Measurements from ENCODE around the gene ZNF594.

The ZNF594 gene

DNA sequence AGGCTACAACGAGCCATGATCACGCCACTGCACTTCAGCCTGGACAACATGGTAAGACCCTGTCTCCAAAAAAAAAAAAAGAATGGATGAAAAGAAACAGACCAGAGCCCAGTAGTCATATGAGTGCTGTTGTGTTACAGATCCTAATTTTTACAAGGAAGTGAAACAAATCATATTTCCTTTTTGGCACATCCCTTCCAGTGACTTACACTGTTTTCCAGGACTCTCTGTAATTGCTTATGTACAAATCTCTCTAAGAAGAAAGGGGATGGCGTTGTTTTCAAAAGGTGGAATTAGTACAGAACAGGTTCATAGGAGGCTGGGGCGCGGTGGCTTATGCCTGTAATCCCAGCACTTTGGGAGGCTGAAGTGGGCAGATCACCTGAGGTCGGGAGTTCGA lies 19.8 kb upstream of the ZNF594 start:
- no peaks in the 10 kb centered on the region for H3K9me3 Mint-ChIP-seq
- no peak overlapping the region for H3K4me3 Mint-ChIP-seq

DNA sequence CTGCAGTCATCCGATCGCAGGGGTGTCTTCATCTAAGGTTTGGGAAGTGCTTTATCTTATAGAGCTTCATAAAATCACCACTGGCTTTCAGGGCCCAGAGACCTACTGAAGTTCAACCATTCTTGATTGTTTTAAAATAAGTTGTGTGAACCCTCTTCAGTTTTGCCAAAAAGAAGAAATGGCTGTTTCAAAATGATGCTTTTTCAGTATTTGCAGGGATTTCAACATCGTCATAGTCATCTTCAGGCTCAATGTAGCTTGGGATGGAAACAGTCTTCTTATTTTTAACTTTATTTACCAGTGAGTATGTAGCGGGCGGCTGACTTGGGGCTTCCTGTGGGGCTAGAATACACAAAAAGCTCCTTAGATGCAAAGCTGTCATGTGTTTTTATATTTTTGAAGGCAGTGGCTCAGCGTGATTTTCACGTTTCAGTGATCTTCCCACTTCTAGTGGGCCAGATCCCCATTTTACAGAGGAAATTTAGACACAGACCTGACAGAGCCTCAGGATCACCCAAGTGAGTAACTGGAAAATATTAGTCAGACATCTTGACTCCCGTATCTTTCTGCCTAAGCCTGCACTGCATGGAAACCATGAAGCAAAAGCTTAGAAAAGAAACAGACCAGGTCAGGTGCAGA lies 19.1 kb upstream of the ZNF594 start:
- Mint-ChIP-seq H3K4me3 (no peak overlapping the region), H3K9me3 (no peaks in the 10 kb centered on the region), H3K36me3 (ENCODE audit: low read depth) (peaks cover 11% of the 10 kb centered on the region), H3K27ac (peak overlapping the region; percentile 71), H3K27me3 (no peaks in the 10 kb centered on the region), H3K4me1 (ENCODE audit: low read depth) (peaks cover 25% of the 10 kb centered on the region)

More for the DNA sequence above, 19.8 kb upstream of the ZNF594 start:
- Mint-ChIP-seq H3K27me3 (no peaks in the 10 kb centered on the region), H3K27ac (peak overlapping the region; percentile 56), H3K36me3 (ENCODE audit: low read depth) (peaks cover 11% of the 10 kb centered on the region), H3K4me1 (ENCODE audit: low read depth) (peaks cover 25% of the 10 kb centered on the region)

DNA sequence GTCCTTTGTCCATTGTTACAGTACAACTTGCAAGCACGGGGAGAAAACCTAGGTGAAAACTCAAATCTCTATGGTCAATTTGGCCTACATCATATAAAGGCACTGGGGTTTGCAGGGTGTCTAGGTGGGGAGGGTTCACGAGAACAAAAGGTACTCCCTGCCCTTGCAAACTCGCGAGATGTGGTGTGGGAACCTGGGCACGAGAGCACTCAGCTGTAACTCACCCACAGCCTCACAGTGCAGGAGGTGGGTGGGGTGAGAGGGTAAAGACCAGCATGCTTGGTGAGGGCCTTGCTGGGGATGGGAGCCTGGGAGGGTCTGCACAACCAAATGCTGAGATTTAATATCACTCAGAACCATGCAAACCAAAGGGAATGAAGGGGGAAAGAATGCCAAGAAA lies 18.4 kb upstream of the ZNF594 start:
- H3K4me1 Mint-ChIP-seq (ENCODE audit: low read depth): peaks cover 25% of the 10 kb centered on the region

DNA sequence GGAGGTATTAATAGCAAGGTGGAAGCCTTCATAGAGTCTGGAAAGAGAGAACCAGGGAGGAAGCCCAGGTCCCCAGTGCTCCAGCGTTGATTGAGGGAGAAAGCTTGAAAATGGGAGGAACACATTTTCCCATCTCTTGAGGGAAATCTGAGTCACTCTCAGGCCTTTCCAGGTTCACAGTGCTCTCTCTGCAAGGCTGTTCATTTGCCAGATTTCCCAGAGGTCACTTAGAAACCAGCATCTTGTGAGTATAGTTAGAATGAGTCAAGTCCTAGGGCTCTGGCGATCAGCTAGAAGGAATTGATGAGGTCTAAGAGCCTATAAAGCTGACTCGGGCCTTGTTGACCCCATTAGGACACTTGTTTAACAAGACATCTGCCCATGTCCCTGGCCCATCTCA lies 17.7 kb upstream of the ZNF594 start:
- Mint-ChIP-seq H3K4me3 (no peak overlapping the region), H3K9me3 (no peaks in the 10 kb centered on the region), H3K27me3 (no peaks in the 10 kb centered on the region), H3K27ac (no peak overlapping the region), H3K4me1 (ENCODE audit: low read depth) (peaks cover 25% of the 10 kb centered on the region), H3K36me3 (ENCODE audit: low read depth) (peaks cover 6% of the 10 kb centered on the region)

More for the DNA sequence above, 18.4 kb upstream of the ZNF594 start:
- Mint-ChIP-seq H3K36me3 (ENCODE audit: low read depth) (peaks cover 11% of the 10 kb centered on the region), H3K9me3 (no peaks in the 10 kb centered on the region), H3K4me3 (no peak overlapping the region), H3K27ac (peak overlapping the region; percentile 71), H3K27me3 (no peaks in the 10 kb centered on the region)

DNA sequence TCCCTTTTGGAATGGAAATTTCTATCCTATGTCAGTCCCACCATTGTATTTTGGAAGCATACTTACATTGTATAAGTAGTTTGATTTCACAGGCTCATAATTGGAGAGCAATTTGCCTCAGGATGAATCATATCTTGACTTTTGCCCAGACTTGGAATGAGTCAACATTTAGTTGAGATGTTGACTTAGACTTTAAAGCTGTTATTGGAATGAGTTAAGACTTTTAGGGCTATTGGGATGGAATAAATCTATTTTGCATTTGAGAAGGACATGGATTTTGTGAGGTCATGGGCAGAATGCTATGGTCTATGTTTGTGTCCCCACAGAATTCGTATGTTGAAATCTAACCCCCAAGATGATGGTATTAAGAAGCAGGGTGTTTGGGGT lies 12.2 kb upstream of the ZNF594 start:
- no peak overlapping the region for H3K4me3 Mint-ChIP-seq
- peaks cover 5% of the 10 kb centered on the region for H3K36me3 Mint-ChIP-seq (ENCODE audit: low read depth)
- no peak overlapping the region for H3K27ac Mint-ChIP-seq
- no peaks in the 10 kb centered on the region for H3K27me3 Mint-ChIP-seq
- H3K4me1 Mint-ChIP-seq (ENCODE audit: low read depth): peaks cover 13% of the 10 kb centered on the region
- H3K9me3 Mint-ChIP-seq: no peaks in the 10 kb centered on the region

DNA sequence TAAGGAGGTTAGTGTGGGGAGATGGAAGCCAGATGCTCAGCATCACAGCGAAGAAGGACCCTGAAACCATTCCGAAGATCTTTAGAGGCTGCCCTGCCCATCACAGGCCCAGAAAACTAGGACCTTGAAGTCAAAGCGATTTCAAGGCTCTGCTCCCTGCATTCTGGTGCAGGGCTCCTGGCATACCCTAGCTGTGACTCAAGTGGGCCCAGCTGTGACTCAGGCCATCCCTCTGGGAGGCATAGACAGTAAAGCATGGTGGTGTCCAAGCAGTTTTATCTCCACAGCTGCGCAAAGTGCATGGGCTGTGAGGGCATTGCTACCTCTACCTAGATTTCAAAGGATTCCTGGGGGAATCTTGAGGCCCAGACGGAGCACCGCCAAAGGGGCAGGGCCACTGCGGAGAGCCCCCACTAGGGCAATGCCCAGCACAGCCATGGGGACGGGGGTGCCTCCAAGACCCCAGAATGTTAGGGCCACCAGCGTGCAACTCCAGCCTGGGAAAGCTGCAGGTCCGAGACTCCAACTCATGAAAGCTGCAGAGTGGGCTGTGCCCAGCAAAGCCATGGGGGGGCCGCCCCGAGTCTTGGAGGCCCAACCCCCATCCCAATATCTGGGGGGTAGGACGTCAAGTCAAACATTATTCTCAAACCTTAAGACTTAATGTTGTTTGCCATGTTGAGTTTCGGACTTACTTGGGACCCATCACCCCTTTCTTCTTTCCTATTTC lies 11.7 kb upstream of the ZNF594 start:
- Mint-ChIP-seq H3K36me3 (ENCODE audit: low read depth) (peaks cover 5% of the 10 kb centered on the region), H3K4me3 (no peak overlapping the region), H3K27me3 (no peaks in the 10 kb centered on the region), H3K4me1 (ENCODE audit: low read depth) (peaks cover 16% of the 10 kb centered on the region), H3K9me3 (no peaks in the 10 kb centered on the region), H3K27ac (no peak overlapping the region)

DNA sequence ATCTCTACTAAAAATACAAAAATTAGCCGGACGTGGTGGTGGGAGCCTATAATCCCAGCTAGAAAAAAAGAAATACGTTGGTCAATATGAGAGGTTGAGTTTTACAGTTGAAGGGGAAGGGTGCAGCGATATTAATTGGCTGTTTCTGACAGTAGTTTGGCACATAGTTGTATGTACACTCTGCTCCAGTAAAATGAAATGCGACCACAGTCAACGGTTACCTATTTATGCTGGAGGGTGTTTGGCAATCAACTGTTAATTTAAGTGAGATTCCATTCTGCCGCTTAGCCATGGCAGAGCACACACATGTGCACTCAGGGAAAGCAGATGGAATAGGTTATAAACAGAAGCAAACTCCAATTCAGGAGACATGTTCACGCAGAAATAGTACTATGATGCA lies 9.3 kb upstream of the ZNF594 start:
- peaks cover 5% of the 10 kb centered on the region for H3K36me3 Mint-ChIP-seq (ENCODE audit: low read depth)
- peaks cover 25% of the 10 kb centered on the region for H3K4me1 Mint-ChIP-seq (ENCODE audit: low read depth)
- H3K27me3 Mint-ChIP-seq: no peaks in the 10 kb centered on the region
- no peaks in the 10 kb centered on the region for H3K9me3 Mint-ChIP-seq
- no peak overlapping the region for H3K27ac Mint-ChIP-seq
- H3K4me3 Mint-ChIP-seq: no peak overlapping the region

DNA sequence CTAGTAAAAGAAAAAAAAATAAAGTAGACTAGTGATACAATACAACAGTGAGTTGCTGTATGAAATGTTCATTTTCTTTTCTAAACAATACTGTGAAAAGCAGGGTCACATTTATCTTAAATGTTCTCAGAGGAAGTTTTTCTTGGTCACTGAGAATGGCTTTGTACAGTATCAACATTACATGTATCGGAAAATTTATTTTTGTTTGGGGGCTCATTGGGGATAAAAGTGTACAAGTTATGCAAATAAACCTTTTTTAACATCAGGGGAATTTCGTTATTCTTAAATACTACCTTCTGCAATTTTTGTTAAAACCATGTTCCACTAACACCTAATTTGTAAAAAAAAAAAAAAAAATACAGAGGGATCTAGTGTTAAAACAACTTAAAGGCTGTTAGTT lies 8.7 kb upstream of the ZNF594 start:
- H3K4me1 Mint-ChIP-seq (ENCODE audit: low read depth): peaks cover 25% of the 10 kb centered on the region
- peaks cover 5% of the 10 kb centered on the region for H3K36me3 Mint-ChIP-seq (ENCODE audit: low read depth)

DNA sequence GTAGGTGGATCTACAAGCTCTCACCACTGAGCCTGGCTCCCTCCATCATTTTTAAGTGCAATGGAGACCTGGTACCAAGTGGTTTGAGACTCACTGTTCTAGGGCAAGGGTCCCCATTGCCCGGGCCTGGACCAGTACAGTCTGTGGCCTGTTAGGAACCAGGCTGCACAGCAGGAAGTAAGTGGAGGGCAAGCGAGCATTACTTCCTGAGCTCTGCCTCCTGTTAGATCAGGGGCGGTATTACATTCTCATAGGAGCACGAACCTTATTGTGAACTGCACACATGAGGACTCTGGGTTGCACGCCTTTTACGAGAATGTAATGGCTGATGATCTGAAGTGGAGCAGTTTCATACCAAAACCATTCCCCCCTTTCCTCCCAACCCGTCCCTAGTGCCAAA lies 6.8 kb upstream of the ZNF594 start:
- Mint-ChIP-seq H3K9me3 (no peaks in the 10 kb centered on the region), H3K4me1 (ENCODE audit: low read depth) (peaks cover 18% of the 10 kb centered on the region), H3K27ac (no peak overlapping the region), H3K36me3 (ENCODE audit: low read depth) (no peaks in the 10 kb centered on the region), H3K27me3 (no peaks in the 10 kb centered on the region), H3K4me3 (no peak overlapping the region)

More for the DNA sequence above, 8.7 kb upstream of the ZNF594 start:
- H3K27ac Mint-ChIP-seq: no peak overlapping the region
- no peak overlapping the region for H3K4me3 Mint-ChIP-seq
- H3K9me3 Mint-ChIP-seq: no peaks in the 10 kb centered on the region
- no peaks in the 10 kb centered on the region for H3K27me3 Mint-ChIP-seq

DNA sequence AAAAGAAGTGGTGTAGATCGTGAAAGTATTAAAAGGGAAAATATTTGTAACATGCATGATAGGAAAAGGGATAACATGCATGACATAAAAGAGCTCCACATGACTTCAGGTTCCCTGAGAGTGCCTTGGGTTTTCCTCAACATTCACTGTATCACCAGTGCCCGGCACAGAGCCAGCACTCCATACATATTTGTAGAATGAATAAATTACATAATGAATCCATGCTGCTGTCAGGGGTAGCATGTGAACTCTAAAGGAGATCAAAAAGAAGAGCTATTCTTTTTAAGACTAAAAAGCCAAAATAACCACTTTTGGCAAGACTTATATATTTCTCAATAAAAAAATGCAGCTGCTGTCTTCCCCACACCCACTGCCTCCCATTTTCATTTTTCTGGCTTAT lies 2.7 kb upstream of the ZNF594 start:
- Mint-ChIP-seq H3K27me3 (no peaks in the 10 kb centered on the region), H3K4me3 (no peak overlapping the region), H3K4me1 (ENCODE audit: low read depth) (peaks cover 47% of the 10 kb centered on the region), H3K27ac (no peak overlapping the region), H3K36me3 (ENCODE audit: low read depth) (peaks cover 21% of the 10 kb centered on the region), H3K9me3 (peaks cover 4% of the 10 kb centered on the region)

DNA sequence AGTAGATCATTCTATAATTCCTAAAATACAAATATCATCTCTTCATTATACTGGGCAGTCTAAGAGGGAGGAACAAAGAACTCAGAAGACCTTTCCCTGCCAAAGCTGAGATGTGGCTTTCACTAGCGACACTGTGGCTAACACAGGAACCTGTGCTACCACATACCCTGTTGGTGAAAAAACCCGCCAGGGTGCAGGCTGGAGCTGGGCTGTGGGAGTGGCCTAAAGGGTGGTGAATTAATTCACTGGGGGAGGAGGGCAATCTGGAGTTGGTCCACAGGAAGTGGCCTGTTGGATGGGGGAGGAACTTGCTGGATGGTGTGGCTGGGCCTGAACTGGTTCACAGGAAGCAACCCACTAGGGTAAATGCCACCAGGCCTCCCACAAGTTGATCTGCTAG lies 7.4 kb downstream of the ZNF594 start:
- Mint-ChIP-seq H3K27ac (no peak overlapping the region), H3K4me1 (ENCODE audit: low read depth) (peaks cover 4% of the 10 kb centered on the region), H3K27me3 (no peaks in the 10 kb centered on the region), H3K9me3 (peaks cover 57% of the 10 kb centered on the region), H3K36me3 (ENCODE audit: low read depth) (peaks cover 89% of the 10 kb centered on the region), H3K4me3 (no peak overlapping the region)

DNA sequence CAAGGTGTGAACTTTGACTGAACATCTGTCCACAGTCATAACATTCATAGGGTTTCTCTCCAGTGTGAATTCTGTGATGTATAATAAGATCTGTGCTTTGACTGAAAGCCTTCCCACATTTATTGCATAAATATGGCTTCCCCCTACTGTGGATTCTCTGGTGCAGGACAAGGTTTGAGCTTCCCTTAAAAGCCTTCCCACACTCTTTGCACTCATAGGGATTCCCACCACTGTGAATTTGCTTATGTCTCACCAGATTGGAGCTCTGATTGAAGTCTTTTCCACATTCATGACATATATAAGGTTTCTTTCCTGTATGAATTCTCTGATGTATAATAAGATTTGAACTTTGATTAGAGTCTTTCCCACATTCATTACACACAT lies 8.3 kb downstream of the ZNF594 start:
- Mint-ChIP-seq H3K27ac (no peak overlapping the region), H3K4me1 (ENCODE audit: low read depth) (peaks cover 3% of the 10 kb centered on the region), H3K36me3 (ENCODE audit: low read depth) (peaks cover 96% of the 10 kb centered on the region), H3K4me3 (no peak overlapping the region), H3K27me3 (no peaks in the 10 kb centered on the region), H3K9me3 (peaks cover 56% of the 10 kb centered on the region)

DNA sequence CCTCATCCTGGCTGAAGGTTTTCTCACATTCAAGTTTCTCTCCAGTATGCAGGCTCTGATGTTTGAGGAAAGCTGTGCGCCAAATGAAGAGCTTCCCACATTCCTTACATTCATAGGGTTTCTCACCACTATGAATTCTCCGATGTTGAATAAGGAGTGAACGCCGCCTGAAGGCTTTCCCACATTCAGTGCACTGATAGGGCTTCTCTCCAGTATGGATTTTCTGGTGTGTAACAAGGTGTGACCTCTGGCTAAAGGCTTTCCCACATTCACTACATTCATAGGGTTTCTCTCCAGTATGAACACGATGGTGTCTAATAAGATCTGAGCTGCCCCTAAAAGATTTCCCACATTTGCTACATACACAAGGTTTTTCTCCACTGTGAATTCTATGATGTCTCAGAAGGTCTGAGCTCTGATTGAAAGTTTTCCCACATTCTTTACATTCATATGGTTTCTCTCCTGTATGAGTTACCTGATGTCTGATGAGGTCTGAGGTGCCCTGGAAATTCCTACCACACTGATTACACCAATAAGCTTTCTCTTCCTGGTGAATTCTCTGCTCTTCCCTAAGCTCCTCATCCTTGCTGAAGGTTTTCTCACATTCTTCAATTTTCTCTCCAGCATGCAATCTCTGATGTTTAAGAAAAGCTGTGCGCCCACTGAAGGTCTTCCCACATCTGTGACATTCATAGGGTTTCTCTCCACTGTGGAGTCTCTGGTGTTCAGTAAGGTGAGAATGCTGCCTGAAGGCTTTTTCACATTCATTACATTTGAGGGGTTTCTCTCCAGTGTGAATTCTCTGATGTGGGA lies 8.9 kb downstream of the ZNF594 start:
- Mint-ChIP-seq H3K27me3 (no peaks in the 10 kb centered on the region), H3K9me3 (peaks cover 53% of the 10 kb centered on the region), H3K4me1 (ENCODE audit: low read depth) (no peaks in the 10 kb centered on the region), H3K36me3 (ENCODE audit: low read depth) (peaks cover 93% of the 10 kb centered on the region), H3K4me3 (no peak overlapping the region), H3K27ac (no peak overlapping the region)

DNA sequence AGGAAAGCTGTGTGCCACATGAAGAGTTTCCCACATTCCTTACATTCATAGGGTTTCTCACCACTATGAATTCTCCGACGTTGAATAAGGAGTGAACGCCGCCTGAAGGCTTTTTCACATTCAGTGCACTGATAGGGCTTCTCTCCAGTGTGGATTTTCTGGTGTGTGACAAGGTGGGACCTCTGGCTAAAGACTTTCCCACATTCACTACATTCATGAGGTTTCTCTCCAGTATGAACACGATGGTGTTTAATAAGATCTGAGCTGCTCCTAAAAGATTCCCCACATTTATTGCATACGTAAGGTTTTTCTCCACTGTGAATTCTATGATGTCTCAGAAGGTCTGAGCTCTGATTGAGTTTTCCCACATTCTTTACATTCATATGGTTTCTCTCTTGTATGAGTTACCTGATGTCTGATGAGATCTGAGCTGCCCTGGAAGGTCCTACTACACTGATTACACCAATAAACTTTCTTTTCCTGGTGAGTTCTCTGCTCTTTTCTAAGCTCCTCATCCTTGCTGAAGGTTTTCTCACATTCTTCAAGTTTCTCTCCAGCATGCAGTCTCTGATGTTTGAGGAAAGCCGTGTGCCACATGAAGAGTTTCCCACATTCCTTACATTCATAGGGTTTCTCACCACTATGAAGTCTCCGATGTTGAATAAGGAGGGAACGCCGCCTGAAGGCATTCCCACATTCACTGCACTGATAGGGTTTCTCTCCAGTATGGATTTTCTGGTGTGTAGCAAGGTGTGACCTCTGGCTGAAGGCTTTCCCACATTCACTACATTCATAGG lies 10.0 kb downstream of the ZNF594 start:
- Mint-ChIP-seq H3K4me3 (no peak overlapping the region), H3K4me1 (ENCODE audit: low read depth) (no peaks in the 10 kb centered on the region), H3K27ac (no peak overlapping the region), H3K9me3 (peaks cover 47% of the 10 kb centered on the region), H3K27me3 (no peaks in the 10 kb centered on the region), H3K36me3 (ENCODE audit: low read depth) (peaks cover 88% of the 10 kb centered on the region)

Measured in stimulated activated naive CD8-positive, alpha-beta T cell treated with anti-CD3 and anti-CD28 coated beads, Interleukin-15, Interleukin-2, amounts not matched to agents 100 ng/mL and 50 ng/mL, for 24 hours (primary cell).